MM.1S (cell line): Measurements from ENCODE around the gene MFNG.

Source experiments
- DNase-seq: peaks from one replicate; pipeline ENCODE4 v3.0.0-alpha.2; 2015
- H2AFZ ChIP-seq: fragments of 300-600 bp; sonication (generic); 2 replicates; pipeline ENCODE4 v1.6.0; 2016; ENCODE audit warnings: antibody characterized with exemption, low read length
- H3F3A ChIP-seq: fragments of 300-600 bp; sonication (generic); 2 replicates; pipeline ENCODE4 v1.6.1; 2016; ENCODE audit warnings: mild to moderate bottlenecking, antibody characterized with exemption, low read length, moderate library complexity, mixed read lengths; ENCODE audit not compliant: insufficient read depth
- H3K27ac ChIP-seq: fragments of 300-600 bp; sonication (generic); 2 replicates; pipeline ENCODE4 v1.5.1; 2016; ENCODE audit warnings: mild to moderate bottlenecking, low read length
- H3K27me3 ChIP-seq: fragments of 300-600 bp; sonication (generic); replicated peaks from 2 replicates; pipeline ENCODE4 v1.6.0; 2016; ENCODE audit warnings: low read length; ENCODE audit not compliant: insufficient read depth
- H3K36me3 ChIP-seq: fragments of 300-600 bp; sonication (generic); replicated peaks from 2 replicates; pipeline ENCODE4 v1.6.1; 2016; ENCODE audit warnings: mild to moderate bottlenecking, low read length, mixed read lengths; ENCODE audit not compliant: insufficient read depth
- H3K4me1 ChIP-seq: fragments of 300-600 bp; sonication (generic); 2 replicates; pipeline ENCODE4 v1.6.1; 2016; ENCODE audit warnings: low read length, mixed read lengths
- H3K4me2 ChIP-seq: fragments of 300-600 bp; sonication (generic); 2 replicates; pipeline ENCODE4 v1.6.0; 2016; ENCODE audit warnings: low read depth, low read length
- H3K4me3 ChIP-seq: fragments of 300-600 bp; sonication (generic); 2 replicates; pipeline ENCODE4 v1.5.1; 2016; ENCODE audit warnings: low read length, mixed read lengths
- H3K79me2 ChIP-seq: fragments of 300-600 bp; sonication (generic); 2 replicates; pipeline ENCODE4 v1.6.1; 2016; ENCODE audit warnings: mixed run types, low read length, mixed read lengths
- H3K9ac ChIP-seq: fragments of 300-600 bp; sonication (generic); 2 replicates; pipeline ENCODE4 v1.6.1; 2016; ENCODE audit warnings: low read length, mixed read lengths
- H3K9me2 ChIP-seq: fragments of 300-600 bp; sonication (generic); replicated peaks from 2 replicates; pipeline ENCODE4 v1.6.1; 2016; ENCODE audit warnings: mild to moderate bottlenecking, low read length, mixed read lengths; ENCODE audit not compliant: insufficient read depth
- H3K9me3 ChIP-seq: fragments of 300-600 bp; sonication (generic); replicated peaks from 2 replicates; pipeline ENCODE4 v1.6.1; 2016; ENCODE audit warnings: mild to moderate bottlenecking, low read length, mixed read lengths; ENCODE audit not compliant: insufficient read depth
- H4K20me1 ChIP-seq: fragments of 300-600 bp; sonication (generic); 2 replicates; pipeline ENCODE4 v1.6.1; 2016; ENCODE audit warnings: mild to moderate bottlenecking, low read length, moderate library complexity, mixed read lengths; ENCODE audit not compliant: insufficient read depth
- EZH2 ChIP-seq: fragments of 300-600 bp; sonication (generic); optimal IDR thresholded peaks from 2 replicates; pipeline ENCODE3; 2017; ENCODE audit warnings: low read depth, mild to moderate bottlenecking, antibody characterized with exemption, low read length, mixed read lengths
- EZH2phosphoT487 ChIP-seq: fragments of 300-600 bp; sonication (generic); IDR thresholded peaks from 2 replicates; pipeline ENCODE4 v1.6.1; 2018; ENCODE audit warnings: antibody characterized with exemption, low read length
- TF ChIP-seq, protein P1 (sequence below): fragments of 300-600 bp; sonication (generic); IDR thresholded peaks from 2 replicates; pipeline ENCODE4 v1.5.1; 2016; ENCODE audit warnings: antibody characterized with exemption, low read length, mixed read lengths

The MFNG gene

DNA sequence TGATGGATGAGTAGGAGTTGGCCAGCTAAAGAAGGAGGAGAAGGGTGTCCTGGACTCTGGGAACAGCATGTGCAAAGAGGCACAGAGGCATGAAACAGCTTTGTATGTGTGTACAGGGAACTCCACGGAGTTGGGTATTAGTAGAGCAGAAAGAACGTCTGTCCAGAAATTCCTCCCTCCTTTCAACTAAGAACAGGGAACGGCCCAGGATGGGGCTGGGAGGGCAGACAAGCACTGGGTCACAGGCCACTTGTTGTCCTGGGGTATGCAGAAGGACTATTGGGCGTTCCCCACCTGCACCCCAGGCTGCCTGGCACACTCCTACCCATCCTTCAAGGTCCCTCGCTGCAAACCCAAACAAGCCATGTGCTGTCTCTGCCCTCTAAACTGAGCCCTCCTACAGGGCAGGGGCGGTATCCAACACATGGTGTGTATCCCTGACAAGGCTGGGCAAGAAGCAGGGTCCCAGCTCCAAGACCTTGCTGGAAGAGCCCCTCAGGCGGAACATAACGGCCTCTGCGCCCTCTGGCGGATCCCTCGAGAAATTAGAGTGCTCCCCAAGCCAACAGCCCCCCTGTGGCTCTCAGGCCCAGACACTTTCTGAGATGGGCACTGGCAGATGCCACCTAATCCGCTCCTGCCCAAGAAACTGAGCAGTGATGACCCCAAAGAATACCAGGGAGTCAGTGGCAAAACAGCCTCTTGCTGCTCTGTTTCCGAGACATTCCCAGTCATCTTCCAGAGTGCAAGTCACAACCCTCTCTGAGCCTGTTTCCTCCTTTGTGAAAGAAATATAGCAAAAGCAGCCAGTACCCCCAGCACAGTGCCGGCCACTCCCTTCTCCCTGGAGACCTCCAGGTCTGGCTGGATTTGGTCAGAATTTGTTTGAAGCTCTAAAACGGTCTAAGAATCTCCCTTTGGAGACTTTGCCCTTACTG is 57.3 kb downstream of the MFNG start:
- no peaks in the 10 kb centered on the region for H3K9me2 ChIP-seq
- H3K27ac ChIP-seq, result no peak overlapping the region
- H3K9me3 ChIP-seq, result no peaks in the 10 kb centered on the region
- no peak overlapping the region for H3K4me3 ChIP-seq
- H3K9ac ChIP-seq, result no peak overlapping the region
- no peak overlapping the region for H2AFZ ChIP-seq
- no peaks in the 10 kb centered on the region for H4K20me1 ChIP-seq
- no peaks in the 10 kb centered on the region for H3K79me2 ChIP-seq
- no peaks in the 10 kb centered on the region for H3K36me3 ChIP-seq
- no peak overlapping the region for H3K4me2 ChIP-seq
- peaks cover 97% of the 10 kb centered on the region for H3K27me3 ChIP-seq
- no peaks in the 10 kb centered on the region for H3K4me1 ChIP-seq
- no peak for TF ChIP-seq EZH2
- TF ChIP-seq, protein P1, sequence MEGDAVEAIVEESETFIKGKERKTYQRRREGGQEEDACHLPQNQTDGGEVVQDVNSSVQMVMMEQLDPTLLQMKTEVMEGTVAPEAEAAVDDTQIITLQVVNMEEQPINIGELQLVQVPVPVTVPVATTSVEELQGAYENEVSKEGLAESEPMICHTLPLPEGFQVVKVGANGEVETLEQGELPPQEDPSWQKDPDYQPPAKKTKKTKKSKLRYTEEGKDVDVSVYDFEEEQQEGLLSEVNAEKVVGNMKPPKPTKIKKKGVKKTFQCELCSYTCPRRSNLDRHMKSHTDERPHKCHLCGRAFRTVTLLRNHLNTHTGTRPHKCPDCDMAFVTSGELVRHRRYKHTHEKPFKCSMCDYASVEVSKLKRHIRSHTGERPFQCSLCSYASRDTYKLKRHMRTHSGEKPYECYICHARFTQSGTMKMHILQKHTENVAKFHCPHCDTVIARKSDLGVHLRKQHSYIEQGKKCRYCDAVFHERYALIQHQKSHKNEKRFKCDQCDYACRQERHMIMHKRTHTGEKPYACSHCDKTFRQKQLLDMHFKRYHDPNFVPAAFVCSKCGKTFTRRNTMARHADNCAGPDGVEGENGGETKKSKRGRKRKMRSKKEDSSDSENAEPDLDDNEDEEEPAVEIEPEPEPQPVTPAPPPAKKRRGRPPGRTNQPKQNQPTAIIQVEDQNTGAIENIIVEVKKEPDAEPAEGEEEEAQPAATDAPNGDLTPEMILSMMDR, result peak; percentile 80
- H3F3A ChIP-seq, result no peaks in the 10 kb centered on the region
- DNase-seq, result peak; percentile 33

GRCh38 chr22:37427711-37428635 is 58.2 kb downstream of the MFNG start:
- no peaks in the 10 kb centered on the region for H3F3A ChIP-seq
- H3K4me1 ChIP-seq, result no peaks in the 10 kb centered on the region
- no peak overlapping the region for H3K27ac ChIP-seq
- no peaks in the 10 kb centered on the region for H3K36me3 ChIP-seq
- no peaks in the 10 kb centered on the region for H3K79me2 ChIP-seq
- no peak overlapping the region for H3K4me3 ChIP-seq
- TF ChIP-seq, protein P1, result no peak
- TF ChIP-seq EZH2 (no peak), EZH2phosphoT487 (no peak)
- no peaks in the 10 kb centered on the region for H3K9me2 ChIP-seq
- H3K27me3 ChIP-seq, result peaks cover 97% of the 10 kb centered on the region
- H3K4me2 ChIP-seq, result no peak overlapping the region
- no peak overlapping the region for H2AFZ ChIP-seq
- no peak overlapping the region for H3K9ac ChIP-seq
- no peaks in the 10 kb centered on the region for H3K9me3 ChIP-seq
- no peaks in the 10 kb centered on the region for H4K20me1 ChIP-seq
- no peak for DNase-seq

DNA sequence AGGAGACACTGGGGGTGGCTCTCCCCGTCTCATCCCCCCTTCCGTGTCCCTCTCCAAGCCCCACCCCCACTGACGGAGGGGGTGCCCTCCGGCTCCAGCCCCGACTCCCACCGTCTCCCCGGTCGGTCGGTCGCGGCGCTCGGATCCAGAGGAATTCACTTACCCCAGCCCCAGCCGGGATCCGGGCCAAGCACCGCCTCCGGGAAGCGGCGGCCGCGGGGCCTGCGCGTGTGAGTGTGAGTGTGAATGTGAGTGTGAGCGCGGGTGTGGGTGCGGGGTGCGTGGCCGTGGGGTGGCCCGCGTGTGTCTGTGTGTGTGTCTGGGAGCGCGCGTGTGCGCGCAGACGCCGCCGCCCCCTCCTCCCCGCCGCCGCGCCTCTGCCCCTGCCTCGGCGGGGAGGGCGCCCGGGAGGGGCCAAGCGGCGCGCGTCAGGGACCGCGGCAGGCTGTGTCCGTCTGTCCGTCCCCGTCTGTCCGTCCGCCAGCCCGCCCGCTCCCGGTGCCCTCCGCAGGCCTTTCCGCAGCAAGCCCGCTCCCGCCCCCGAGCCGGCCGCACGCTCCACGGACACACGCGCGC is 59.0 kb downstream of the MFNG start, which contains the start of gene ELFN2:
Gene ELFN2 (minus strand): TSS at position 345 of the 576 bp plus-strand sequence. CDS start 51,945 bp downstream, outside the sequence.
- no peak within 1 kb of the TSS for H2AFZ ChIP-seq
- H3K9ac ChIP-seq, result no peak within 1 kb of the TSS

More for the DNA sequence above, 59.0 kb downstream of the MFNG start, which contains the start of gene ELFN2:
- TF ChIP-seq, protein P1, result no peak
- TF ChIP-seq EZH2phosphoT487 (no peak), EZH2 (no peak)
- Histone ChIP-seq H3K4me1 (no peaks in the 10 kb centered on the region), H3K9me3 (no peaks in the 10 kb centered on the region), H3K4me2 (no peak within 1 kb of the TSS), H3K4me3 (no peak within 1 kb of the TSS), H4K20me1 (no peaks in the 10 kb centered on the region), H3K27me3 (peaks cover 96% of the 10 kb centered on the region), H3K9me2 (no peaks in the 10 kb centered on the region), H3K27ac (no peak within 1 kb of the TSS), H3F3A (no peaks in the 10 kb centered on the region), H3K79me2 (no peaks in the 10 kb centered on the region), H3K36me3 (no peaks in the 10 kb centered on the region)
- DNase-seq, result no peak
